GM19397 (cell line): ENCODE results near the gene TFAP2A.

Experiments
- ATAC-seq: cut with Tn5 transposase; IDR thresholded peaks from one replicate; pipeline ENCODE4 v1.9.1; 2021; ENCODE audit warnings: mild to moderate bottlenecking, moderate library complexity; ENCODE audit not compliant: unreplicated experiment

Gene TFAP2A

DNA sequence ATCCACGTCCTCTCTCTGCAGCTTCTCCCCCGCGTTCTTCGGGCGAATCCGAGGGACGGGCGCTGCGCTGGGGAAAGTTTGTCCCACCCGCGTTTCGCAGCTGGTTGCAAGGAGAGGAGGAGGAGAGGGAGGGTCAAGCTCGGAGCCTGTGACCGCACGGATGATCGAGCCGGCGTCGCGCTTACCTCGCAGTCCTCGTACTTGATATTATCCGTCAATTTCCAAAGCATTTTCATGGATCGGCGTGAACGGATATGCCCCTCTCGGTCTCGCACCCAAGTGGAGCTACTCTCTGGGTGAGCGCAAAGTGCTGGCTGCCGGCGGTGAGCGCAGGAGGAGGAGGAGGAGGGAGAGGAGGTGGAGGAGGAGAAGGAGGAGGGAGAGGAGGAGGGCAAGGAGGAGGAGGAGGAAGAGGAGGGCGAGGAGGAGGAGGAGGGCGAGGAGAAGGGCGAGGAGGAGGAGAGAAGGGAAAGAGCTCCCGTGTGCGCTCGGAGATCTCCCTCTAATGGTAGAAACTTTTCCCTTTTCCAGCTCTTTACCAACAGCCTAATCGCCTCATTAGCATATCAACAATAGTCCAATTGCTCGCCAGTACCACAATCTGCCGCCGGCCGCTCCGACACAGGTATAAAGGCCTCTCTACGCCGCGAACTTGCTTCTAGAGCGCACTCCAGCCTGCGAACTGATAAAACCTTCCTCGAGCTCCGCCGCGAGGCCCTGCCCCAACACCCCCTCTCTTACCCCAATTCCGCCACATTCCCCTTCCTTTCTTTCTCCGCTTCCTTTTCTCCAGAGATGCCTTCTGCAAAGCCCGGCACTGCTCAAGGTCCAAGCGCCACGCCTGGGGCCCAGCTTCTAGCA, at the start of gene TFAP2A:
TFAP2A (minus strand) TSS at position 319 of the 861 bp plus-strand sequence; CDS start at position 236, 83 bp downstream.
- no peak for ATAC-seq

DNA sequence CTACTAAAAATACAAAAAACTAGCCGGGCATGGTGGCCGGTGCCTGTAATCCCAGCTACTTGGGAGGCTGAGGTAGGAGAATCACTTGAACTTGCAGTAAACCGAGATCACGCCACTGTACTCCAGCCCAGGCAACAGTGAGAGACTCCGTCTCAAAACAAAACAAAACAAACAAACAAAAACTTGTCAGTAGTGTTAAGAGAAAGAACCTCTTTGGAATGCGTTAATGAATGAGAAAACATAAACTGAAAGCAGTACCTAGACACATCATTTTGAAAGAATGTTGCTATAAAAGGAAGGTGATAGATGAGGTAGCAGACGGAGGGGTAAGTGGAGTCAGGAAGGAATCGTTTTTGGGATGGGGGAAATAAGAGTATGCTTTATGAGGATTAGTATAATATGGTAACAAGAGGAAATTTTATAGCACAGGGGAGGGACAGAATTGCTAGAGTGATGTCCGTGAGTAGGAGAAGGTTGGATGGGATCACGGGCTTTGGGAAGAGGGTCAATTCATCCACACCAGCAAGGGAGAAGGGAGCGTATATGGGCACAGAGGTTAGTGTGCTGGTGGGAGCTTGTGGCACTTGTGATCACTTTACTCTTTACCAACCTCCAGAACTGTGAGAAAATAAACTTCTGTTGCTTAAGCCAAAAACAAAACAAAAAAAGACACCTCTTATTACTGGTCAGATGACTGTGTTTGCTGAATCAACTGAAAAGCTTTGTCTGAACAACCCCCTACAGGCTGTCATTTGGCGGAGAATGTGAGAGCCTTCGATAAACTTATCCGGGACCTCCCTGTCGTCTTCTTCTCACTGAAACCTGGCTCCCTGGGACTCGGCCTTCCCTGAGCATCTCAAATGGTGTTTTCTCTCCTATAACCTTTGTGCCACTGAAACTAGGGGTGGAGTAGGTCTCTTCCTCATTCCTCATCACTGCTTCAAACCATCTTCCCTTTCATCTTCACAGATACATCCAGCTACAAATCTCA, 48.9 kb upstream of the TFAP2A start:
- ATAC-seq = no peak

DNA sequence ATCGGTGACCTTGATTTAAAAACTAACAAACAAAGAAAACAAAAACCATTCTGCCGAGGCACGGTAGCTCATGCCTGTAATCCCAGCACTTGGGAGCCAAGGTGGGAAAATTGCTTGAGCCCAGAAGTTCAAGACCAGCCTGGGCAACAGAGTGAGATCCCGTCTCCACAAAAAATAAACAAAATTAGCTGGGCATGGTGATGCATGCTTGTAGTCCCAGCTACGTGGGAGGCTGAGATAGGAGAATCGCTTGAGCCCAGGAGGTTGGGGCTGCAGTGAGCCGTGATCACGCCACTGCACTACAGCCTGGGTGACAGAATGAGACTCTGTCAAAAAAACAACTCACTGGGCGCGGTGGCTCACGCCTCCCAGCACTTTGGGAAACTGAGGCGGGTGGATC, 48.2 kb upstream of the TFAP2A start:
- no peak for ATAC-seq

DNA sequence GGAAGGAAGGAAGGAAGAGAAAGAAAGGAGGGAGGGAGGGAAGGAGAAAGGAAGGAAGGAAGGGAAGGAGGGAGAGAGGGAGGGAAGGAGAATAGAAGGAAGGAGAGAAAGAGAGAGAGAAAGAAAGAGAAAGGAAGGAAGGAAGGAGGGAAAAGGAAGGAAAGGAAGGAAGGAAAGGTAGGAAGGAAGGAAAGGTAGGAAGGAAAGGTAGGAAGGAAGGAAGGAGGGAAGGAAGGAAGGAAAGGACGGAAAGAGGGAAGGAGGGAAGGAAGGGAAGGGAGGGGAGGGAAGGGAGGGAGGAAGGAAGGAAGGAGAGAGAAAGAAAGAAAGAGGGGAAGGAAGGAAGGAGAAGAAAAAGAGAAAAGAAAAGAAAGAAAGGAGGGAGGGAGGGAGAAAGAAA, 47.0 kb upstream of the TFAP2A start:
- ATAC-seq = no peak

DNA sequence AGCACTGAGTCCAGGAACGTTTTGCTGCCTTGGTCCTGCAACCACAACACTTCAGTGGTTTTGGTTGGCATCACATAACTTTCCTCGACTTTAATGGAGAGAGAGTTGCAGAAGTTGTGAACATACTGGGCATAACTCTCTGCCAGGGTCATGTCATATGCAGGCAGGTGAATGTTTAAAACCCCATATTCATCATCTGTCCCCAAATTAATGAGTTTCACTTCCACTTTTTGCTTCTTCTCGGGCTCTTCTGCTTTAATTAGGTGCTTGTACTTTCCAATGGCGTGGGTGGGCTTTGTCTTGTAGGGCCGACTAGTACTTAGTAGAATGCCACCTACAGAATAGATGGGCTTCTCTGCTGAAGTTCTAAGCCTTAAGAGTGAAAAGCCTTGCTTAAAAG, 45.2 kb upstream of the TFAP2A start:
- peak; percentile 92 for ATAC-seq

DNA sequence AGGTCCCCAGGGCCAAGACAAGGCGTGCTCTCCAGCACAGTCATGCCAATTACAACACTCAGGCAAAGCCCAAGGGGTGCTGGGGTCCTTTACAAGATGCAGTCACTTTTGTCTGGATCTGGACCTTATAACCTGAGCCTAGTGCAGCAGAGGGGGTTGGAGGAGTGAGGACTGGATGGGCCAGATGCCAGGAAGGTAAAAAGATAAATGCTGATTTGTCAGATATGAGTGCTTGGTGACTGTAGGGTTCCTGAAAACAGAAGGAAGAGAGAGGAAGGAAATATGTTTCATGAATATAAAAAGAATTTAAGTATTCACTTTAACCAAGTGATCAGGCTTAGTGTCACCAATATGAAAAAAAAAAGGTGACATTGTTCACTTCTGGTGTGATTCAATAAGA, 43.4 kb upstream of the TFAP2A start:
- no peak for ATAC-seq

DNA sequence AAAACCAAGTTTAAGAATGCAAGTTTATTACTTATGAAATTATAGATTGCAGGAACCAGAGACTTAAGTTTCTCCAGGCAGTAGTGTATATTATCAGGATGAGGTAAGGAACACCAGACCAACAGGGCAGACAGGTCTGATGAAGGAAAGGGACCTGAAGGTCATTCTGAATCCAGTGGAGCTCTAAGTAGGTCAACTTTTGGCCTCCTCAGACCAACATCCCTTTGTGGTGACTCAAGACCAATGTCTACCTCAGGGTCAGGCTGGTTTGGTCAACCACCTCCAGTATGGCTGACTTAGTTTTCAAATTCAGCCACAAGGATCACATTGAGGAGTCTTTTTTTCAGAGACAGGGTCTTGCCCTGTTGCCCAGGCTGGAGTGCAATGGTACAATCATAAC, 38.7 kb upstream of the TFAP2A start:
- ATAC-seq = no peak

DNA sequence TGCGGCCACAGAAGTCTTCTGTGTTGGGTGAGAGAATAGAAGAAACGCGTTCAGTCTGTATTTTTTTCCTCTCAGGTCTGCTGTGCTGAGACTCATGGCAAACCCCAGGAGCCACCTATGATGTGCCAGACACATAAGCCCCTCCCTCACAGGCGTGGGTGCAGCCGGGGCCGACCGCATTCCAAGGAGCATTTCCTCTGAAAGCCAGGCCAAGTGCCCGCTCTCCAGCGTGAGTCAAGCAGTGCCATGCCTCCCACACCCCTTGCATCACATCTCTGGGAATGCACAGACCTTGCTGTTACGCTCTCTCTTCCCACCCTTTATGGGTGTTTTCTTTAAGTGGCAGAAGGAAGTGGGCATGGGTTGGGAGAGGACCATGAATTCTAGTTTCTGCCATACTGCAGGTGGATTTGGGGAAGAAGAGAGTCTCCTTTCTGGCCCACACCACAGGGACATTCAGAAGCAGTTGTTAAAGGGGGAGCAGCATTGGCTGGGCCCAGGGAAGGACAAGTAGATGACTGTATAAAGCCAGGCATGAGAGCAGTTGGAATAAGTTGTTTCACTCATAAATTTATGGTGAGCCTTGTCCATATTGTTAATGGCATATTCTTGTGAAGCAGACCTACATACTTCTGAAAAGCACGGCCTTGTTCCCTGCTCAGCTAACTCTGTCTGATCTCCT, 37.1 kb upstream of the TFAP2A start:
- no peak for ATAC-seq

DNA sequence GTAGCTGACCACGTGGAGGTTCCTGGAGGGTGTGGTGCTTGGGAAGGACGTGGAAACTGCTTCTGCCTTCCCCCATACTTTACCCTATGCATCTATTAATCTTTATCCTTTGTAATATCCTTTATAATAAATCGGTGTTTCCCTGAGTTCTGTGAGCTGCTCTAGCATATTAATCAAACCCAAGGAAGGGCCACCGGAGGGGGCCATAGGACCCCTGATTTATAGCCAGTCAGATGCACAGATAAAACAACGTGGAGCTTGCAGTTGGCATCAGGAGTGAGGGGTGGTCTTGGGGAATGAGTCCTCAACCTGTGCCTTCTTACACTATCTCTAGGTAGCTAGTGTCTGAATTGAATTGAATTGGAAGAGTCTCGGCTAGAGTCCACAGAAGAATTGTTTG, 36.5 kb upstream of the TFAP2A start:
- no peak for ATAC-seq

DNA sequence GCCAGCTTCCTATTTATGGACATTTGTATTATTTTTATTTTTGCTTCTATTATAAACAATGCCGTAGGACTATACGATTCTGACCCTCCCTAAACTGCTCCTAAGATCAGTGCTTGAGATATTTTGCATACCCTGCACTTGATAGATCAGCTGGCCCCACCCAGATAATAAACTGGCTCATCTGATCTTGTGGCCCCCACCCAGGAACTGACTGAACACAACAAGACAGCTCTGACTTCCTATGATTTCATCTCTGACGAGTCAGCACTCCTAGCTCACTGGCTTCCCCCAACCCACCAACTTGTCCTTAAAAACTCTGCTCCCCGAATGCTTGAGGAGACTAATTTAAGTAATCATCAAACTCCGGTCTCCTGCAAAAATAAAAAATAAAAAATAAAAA, 34.9 kb upstream of the TFAP2A start:
- ATAC-seq = no peak

DNA sequence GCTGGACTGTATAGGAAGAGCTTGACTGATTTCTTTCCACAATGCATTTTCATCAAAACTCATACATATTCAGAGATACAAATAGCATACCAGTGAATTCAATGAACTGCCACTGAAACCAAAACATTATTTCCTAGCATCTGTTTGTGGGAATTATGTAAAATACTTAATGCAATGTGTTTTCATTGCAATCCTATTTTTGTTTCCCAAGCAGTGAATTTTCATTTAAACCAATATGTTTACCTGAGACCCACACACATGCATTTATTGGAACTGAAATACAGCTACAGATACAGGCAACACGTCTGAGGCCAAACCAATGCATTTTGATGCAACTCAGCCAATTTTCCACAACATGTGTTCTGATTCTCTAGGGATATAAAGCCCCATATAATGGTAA, 33.2 kb upstream of the TFAP2A start:
- ATAC-seq = no peak

DNA sequence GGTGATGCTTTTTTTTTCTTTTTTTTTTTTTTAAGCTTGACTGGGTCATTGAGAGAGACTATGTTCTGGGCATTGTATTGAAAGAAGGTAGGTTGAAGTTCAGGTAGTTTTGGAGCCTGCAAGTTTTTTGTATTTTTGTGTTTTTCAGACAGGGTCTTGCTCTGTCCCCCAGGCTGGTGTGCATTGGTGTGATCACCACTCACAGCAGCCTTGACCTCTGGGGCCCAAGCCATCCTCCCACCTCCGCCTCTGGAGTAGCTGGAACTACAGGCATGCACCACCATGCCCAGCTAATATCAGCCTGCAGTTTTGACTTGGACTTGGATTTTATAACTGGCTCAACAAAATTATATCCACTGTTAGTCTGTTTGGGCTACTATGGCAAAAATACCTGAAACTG, 31.7 kb upstream of the TFAP2A start:
- no peak for ATAC-seq

DNA sequence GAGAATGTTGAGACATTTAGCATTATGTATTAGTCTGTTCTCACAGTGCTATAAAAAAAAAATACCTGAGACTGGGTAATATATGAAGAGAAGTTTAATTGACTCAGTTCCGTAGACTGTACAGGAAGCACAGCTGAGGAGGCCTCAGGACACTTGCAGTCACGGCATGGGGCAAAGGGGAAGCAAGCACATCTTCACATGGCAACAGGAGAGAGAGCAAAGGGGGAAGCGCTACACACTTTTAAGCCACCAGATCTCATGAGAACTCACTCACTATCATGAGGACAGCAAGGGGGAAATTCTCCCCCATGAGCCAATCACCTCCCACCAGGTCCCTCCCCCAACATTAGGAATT, 26.8 kb upstream of the TFAP2A start:
- ATAC-seq = no peak

DNA sequence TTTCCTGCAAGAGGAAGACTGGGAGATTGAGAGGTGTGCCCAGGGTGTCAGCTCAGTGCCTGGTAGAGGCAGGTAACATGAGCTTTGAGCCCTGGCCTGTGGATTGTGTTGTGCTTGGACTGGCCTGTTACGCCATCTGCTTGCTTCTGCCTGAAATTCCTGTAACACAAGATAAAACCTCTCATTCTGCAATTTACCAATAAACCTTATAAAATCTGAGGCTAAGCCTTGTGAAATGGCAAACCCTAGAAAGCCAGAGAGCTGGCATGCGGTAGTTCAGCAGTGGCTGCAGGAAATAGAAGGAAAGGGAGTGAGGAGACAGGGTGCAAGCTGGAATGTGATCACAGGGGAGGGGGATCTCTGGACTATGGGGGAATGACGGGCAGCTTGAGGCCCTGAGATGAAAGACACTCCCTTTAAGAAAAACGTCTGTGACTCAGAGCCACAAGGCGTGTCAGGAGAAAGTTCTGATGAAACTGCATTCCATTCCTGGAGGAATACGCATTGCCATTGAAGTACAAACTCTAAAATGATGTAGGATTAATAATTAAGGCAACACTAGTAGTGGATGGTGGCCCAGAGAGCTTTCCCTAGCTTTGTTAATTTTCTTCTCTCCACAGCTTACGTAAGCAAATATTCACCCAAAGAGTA, 26.3 kb upstream of the TFAP2A start:
- ATAC-seq = no peak

DNA sequence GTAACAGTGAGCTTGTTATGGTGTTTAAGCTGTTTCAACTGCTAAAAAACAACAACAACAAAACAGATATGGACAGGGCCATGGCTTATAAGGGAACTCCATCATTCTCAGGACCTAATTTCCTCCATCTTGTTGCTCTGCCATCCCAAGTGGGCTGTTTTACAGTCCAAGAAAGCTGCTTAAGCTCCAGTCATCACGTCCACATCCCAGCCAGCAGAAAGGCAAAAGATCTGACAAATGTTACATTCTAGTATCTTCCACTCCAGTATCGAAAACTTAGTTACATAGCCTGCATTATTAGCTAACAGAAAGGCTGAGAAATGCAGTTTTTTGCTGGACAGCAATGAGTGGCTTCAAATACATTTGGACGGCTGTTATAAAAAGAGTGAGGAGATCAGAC, 23.0 kb upstream of the TFAP2A start:
- ATAC-seq = no peak

DNA sequence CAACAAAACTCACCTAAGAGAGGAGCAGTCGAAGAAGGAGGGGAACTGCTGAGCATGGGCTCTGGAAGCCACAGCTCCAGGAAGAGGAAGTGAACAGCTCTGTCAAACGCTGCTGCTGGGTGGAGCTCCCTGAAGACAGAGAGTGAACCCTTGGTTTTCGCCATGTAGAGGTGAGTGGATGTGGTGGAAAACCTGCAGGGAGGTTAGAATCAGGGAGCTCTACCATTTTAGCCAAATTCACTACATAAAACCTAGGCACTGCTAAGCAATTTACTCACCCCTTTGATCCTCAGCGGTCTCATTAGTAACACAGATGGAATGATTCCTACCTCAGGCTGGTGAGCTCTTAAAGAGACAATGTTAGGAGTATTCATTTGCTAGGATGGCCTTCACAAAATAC, 19.4 kb upstream of the TFAP2A start:
- ATAC-seq = no peak

DNA sequence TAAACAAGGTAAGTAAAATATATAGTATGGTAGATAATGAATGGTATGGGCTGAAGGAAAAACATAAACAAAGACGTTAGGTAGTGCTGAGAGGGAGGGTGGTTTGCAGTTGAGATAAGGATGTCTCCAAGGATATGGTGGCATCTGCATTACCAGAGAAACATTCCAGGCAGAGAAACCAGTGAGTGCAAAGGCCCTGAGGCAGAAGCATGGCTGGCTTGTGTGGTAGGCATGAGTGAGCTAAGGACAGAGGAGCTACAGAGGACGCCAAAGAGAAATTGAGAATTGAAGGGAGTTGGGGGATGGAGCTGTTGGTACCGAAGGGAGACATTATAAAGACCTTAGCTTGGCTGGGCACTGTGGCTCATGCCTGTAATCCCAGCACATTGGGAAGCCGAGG, 18.4 kb upstream of the TFAP2A start:
- ATAC-seq = no peak

DNA sequence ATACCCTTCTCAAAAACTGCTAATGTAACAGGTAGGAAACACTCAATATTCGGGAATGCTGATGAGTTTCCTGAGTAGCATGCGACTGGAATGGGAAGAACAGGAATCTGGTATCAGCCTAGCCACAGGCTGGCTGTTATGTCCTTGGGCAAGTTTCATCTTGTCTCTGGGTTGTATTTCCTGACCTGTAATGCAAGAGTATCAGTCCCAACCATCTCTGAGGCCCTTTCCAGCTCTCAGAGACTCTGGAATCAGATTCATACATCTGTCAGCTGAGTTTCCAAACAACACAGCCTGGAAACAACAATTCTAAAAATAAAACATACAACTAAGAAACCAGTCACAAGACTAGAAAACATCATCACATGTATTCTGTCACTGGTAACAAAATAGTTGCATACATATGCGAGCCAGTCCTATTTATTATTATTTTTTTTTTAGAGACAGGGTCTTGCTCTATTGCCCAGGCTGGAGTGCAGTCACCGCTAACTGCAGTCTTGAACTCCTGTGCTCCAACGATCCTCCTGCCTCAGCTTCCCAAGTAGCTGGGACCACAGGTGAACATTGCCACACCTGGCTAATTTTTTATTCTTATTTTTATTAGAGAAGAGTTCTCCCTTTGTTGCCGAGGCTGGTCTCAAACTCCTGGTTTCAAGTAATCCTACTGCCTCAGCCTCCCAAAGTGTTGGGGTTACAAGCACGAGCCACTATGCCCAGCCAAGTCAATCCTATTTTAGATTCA, 16.7 kb upstream of the TFAP2A start:
- ATAC-seq = no peak

DNA sequence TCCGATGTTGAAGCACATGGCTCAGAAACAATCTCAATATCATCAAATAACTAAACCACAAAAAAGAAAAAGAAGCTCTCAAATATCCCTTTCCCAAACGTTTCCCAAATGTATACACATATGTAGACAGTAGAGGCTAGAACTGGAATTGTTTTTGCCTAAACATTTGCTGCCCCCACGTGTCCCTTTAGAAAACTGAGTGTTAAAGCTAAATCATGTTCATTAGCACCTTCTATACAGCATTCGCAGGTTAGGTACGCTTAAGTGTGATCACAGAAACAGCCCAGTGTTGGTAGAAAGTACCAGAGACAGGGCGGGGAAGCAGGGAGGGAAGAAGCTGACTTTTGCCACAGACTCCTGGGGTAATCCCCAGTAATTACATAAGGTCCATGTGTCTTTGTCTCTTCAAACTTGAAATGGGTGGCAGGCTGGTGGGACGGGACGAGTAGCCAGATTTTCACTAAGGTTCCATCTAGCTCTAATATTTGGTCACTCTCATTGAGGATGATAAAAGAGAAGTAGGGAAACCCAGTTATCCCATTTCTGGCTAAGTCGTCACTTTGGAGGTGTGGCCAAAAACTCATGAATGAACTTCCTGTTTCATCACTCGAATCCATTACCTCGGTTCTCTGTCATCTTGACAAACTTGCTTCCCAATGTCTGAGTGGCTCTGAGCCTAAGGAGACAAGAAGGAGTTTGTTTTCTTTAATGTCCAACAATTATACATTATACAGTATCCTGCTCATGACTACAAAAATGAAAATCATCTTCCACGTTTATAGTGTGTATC, 15.0 kb upstream of the TFAP2A start:
- ATAC-seq = peak; percentile 58
